ENCODE results near the gene SBNO2.
"Not testable (repeated sequence)": the region's sequence is repeated elsewhere in the genome, so short reads cannot be mapped to it uniquely, and the experiment has no call there.

The SBNO2 gene

GRCh38 chr19:1116726-1117581 lies 57.1 kb downstream of the SBNO2 start:
- no peak for DNase-seq

- DNase-seq: no peak
Measured at GRCh38 chr19:1115646-1116420, 58.2 kb downstream of the SBNO2 start.

- DNase-seq: not testable (repeated sequence)
Measured at GRCh38 chr19:1114728-1115127, 59.3 kb downstream of the SBNO2 start.

DNA sequence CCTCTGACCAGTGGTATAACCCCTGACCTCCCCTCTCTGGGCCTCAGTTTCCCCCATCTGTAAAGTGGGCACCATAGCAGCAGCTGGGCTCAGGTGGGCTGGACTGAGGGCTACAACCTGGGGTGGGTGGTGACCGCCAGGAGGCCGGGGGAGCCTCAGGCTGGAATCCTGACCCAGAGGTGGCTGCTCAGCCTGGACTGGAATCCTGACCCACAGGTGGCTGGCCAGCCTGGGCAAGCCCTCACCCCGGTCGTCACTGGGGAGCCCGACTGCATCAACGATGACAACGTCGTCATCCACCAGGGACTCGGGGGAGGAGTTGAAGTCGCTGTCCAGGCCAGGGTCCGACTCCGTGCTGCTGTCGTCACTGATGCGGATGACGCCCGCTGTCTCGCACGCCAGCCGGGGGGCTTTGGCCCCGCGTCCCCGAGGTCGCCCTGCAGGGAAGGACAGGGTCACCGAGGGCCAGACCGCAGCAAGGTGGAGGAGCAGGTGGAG lies 60.0 kb downstream of the SBNO2 start:
- no peak for DNase-seq

GRCh38 chr19:1113030-1113985 lies 60.8 kb downstream of the SBNO2 start:
- peak; percentile 56 for DNase-seq

DNA sequence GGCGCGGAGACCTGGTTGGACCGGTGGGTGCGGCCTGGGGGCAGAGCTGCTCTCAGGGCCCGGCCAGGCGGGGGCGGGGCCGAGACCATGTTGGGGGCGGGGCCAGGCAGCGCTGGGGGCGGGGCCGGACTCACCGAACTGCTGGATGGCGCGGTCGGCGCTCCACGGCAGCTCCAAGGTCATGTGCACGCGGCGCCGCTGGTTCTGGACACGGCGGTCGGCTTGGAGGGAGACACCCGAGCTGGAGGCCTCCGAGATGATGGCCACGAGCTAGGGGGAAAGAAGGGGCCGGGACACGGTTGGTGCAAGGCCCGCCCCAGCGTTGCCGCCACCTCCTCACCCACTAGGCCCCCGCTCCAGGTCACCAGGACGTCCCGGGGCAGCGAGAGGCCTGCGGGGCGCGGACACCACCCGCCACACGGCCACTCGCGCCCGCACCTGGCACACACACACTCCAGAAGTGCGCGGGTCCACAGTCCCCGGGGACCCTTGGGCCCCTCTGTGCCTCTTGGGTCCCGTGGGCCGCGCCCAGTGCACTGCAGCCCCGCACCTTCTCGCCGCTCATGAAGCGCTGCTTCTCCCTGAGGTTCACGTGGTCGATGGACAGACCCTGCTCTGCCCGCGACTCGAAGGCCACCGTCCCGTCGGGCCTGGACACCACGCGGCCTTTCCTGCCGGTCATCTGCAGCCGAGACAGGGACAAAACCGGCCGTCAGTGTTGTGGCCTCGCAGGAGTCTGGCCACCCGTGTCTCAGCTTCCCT lies 61.6 kb downstream of the SBNO2 start:
- DNase-seq: no peak

- DNase-seq: no peak
Measured at GRCh38 chr19:1111641-1112267, 62.3 kb downstream of the SBNO2 start.

DNA sequence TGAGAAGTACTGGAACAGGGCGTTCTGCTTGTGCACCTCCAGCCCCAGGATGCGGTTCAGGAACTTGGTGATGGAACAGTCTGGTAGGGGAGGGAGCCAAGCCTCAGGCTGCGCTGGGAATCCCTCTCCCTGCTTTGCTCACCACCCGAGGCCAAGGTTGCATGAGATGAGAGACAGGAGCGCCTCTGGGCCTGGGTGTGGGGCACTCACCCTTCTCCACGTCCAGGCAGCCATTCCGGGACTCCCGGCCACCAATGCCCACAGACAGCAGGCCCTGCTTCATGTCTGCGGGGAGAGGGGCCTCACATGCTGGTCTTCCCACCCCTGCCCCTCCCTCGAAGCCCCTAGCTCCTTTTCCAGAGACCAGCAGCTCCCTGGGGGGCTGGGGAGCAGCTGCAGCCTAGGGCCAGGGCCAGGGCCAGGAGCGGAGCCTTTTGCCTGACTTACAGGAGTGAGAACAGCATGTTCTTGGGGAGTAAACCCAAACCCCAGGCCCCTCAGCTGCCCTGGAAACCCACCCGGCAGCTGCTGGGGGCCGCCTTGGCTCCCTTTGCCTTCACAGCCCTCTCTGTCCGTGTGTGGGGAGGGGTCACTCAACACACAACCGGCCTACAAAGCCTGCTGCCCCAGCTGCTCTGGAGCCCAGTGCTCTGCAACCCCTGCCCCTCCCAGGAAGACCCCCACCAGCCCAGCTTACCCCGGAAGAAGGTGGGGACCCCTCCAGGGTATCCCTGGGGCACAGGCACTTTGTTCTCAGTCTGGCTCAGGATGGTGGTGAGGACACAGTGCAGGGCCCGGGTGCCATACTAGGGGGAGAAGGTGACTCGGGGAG lies 63.0 kb downstream of the SBNO2 start:
- no peak for DNase-seq

GRCh38 chr19:1109697-1110671 lies 64.1 kb downstream of the SBNO2 start:
- DNase-seq: no peak

DNA sequence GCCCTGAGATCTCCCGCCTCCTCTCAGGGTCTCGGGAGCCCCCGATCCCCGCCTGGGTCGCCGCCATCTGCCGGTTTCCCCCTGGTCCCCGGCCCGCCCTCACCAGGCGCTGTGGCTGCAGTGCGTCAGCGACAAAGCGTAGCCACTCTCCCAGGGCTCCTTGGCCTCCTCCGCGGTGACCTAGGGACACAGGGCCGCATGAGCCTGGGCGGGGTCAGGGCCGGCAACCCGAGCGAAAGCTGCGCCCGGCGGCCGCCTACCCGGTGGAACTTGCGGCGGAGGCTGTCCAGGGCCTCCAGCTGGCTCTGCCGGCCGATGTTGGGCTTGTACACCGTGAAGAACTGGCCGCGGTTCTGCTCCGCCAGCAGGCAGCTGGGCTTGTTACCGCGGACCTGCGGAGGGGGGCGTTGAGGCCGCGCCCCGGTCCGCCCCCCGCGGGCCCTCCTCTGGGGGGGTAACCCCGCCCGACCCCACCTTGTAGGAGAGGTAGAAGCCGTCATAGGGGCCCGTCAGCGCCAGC lies 65.0 kb downstream of the SBNO2 start:
- DNase-seq: no peak

GRCh38 chr19:1108291-1109031 lies 65.6 kb downstream of the SBNO2 start:
- DNase-seq: no peak

DNA sequence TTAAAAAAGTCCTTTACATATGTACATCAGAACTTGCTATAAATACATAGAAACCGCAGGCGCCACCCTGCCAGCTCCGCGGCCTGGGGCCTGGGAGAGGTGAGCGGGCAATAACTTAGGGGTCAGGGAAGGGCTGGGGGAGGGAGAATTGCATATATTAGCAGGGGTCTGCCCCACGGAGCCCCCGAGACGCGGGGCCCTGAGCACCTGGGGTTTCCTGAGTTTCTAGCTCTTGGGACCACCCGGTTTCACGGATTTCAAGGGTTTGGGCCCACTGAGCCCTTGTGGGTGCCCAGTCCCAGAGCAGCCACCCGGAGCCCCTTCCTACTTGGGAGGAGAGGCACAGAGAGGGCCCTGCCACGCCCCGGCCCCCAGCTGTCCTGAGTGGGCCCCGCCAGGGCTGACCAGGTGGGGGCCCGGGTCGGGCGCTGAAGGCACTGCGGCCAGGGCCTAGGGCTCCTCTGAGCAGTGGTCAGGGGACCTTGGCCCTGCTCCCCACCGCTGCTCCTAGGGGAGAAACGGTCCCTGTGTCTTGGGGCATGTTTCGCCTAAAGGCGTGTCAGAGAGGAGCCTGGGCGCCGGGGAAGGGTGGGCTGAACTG lies 66.3 kb downstream of the SBNO2 start:
- DNase-seq: no peak

- DNase-seq: no peak
Measured at GRCh38 chr19:1106841-1107660, 67.0 kb downstream of the SBNO2 start.

DNA sequence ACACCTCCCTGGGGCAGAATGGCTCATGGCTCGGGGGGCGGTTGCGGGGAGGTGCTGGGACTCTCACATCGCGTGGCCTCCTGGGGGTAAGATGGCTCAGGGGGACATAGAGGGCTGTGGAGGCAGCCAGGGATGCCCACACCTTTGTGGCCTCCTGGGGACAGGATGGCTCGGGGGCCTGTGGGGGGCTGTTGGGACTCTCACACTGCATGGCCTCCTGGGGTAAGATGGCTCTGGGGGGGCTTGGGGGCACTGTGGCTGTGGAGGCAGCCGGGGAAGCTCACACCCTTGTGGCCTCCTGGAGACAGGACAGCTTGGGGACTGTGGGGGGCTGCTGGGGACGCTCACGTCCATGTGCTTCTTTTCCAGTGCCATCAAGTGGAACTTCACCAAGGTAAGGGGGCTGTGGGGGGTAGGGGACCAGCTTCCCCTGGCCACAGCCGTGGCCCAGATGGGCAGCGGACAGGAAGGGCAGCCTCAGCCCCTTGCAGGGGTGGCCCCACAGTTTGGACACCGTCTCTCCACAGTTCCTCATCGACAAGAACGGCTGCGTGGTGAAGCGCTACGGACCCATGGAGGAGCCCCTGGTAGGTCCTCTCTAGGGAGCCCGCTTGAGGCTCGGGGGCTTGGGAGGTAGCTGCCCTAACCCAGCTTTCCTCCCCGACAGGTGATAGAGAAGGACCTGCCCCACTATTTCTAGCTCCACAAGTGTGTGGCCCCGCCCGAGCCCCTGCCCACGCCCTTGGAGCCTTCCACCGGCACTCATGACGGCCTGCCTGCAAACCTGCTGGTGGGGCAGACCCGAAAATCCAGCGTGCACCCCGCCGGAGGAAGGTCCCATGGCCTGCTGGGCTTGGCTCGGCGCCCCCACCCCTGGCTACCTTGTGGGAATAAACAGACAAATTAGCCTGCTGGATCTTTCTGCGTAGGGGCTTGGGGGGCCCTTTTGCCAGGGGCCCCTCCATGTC lies 67.9 kb downstream of the SBNO2 start:
- DNase-seq: no peak

DNA sequence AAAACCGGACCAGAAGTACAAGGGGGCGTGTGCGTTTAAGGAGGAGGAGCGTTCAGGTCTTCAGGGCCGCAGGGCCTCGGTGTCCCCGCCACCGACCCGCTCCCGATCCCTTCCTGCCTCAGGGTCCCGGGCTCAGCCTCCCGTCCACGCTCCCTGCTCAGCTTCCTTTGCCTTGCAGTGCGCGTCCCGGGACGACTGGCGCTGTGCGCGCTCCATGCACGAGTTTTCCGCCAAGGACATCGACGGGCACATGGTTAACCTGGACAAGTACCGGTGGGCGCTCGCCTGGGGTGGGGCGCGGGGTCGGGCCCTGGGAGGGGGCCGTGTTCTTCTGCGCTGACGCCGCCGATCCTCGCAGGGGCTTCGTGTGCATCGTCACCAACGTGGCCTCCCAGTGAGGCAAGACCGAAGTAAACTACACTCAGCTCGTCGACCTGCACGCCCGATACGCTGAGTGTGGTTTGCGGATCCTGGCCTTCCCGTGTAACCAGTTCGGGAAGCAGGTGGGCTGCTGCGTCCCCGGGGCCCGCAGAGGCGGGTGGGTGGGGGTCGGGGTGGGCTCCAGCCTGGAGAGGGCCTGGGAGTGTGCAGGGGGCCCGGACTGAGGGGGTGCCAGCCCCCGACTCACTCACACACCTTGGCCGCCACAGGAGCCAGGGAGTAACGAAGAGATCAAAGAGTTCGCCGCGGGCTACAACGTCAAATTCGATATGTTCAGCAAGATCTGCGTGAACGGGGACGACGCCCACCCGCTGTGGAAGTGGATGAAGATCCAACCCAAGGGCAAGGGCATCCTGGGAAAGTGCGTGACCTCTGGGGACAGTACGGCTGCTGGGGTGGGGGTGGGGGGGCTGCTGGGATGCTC lies 68.8 kb downstream of the SBNO2 start:
- DNase-seq: no peak
